K562 (cell line): Measurements from ENCODE around the gene PDHX. TPM values are rescaled to one million over a fixed set of nuclear protein-coding genes. Genes with fewer than 3 reads are reported as not detected.
A peak's percentile ranks its signal among the peaks of the same experiment; 100 is the strongest.

Source experiments
- ARNT ChIP-seq, 2 experiments: fragments of 450-650 bp; IDR thresholded peaks; 2 replicates each; pipeline ENCODE4 v1.6.1; 2016; ENCODE audit warnings: mild to moderate bottlenecking in 1 of 2
- C11orf30 ChIP-seq: fragments of 450-650 bp; IDR thresholded peaks from 2 replicates; pipeline ENCODE4 v1.6.1; 2016; ENCODE audit warnings: low read depth, mild to moderate bottlenecking
- CTBP1 ChIP-seq: fragments of 450-650 bp; IDR thresholded peaks from 2 replicates; pipeline ENCODE4 v1.6.1; 2016; ENCODE audit warnings: borderline replicate concordance
- GATA2 ChIP-seq: sonication (generic); formaldehyde crosslinking; IDR thresholded peaks from 2 replicates; pipeline ENCODE4 v1.4.0; 2020; ENCODE audit warnings: mild to moderate bottlenecking, missing genetic modification reagents
- HNRNPL ChIP-seq: fragments of 200-400 bp; formaldehyde crosslinking; IDR thresholded peaks from 2 replicates; pipeline ENCODE4 v1.6.1; 2017; ENCODE audit warnings: low read depth, mild to moderate bottlenecking, low read length
- IRF2 ChIP-seq: sonication (generic); formaldehyde crosslinking; IDR thresholded peaks from 2 replicates; pipeline ENCODE4 v1.8.1; 2022; ENCODE audit warnings: mild to moderate bottlenecking, missing genetic modification reagents
- PHB ChIP-seq: fragments of 250-450 bp; sonication (Bioruptor Pico); IDR thresholded peaks from 2 replicates; pipeline ENCODE4 v1.5.0; 2021
- PHB2 ChIP-seq: fragments of 450-650 bp; IDR thresholded peaks from 2 replicates; pipeline ENCODE4 v1.6.1; 2017; ENCODE audit warnings: low read depth
- RFX1 ChIP-seq: fragments of 450-650 bp; IDR thresholded peaks from 2 replicates; pipeline ENCODE4 v1.6.1; 2016; ENCODE audit warnings: mild to moderate bottlenecking, moderate library complexity
- RUNX1 ChIP-seq: sonication (generic); IDR thresholded peaks from 2 replicates; pipeline ENCODE4 v1.6.1; 2016; ENCODE audit warnings: antibody characterized with exemption, low read depth
- SIRT6 ChIP-seq: IDR thresholded peaks from one replicate; pipeline ENCODE4 v1.6.1; 2012; ENCODE audit warnings: low read depth, mild to moderate bottlenecking, control low read depth, inconsistent platforms, low read length, moderate library complexity
- SRF ChIP-seq, 2 experiments: fragments of 250-450, 450-650 bp in 1 of 2; sonication (Bioruptor Pico) in 1 of 2; sonication (generic) in 1 of 2; formaldehyde crosslinking; IDR thresholded peaks; 2 replicates each; pipeline versions ENCODE4 v1.5.0 to v1.5.1; 2020 to 2022; ENCODE audit warnings: mild to moderate bottlenecking in 1 of 2, missing genetic modification reagents in 1 of 2
- STAT5A ChIP-seq: IDR thresholded peaks from 2 replicates; pipeline ENCODE4 v1.6.1; 2012; ENCODE audit warnings: low read length, inconsistent platforms, borderline replicate concordance
- ZFP1 ChIP-seq: fragments of 450-650 bp; formaldehyde crosslinking; IDR thresholded peaks from 2 replicates; pipeline ENCODE4 v1.4.0; 2020; ENCODE audit warnings: mild to moderate bottlenecking, mixed read lengths
- ZNF431 ChIP-seq: sonication (generic); formaldehyde crosslinking; IDR thresholded peaks from 2 replicates; pipeline ENCODE4 v1.8.0; 2022; ENCODE audit warnings: mild to moderate bottlenecking, missing genetic modification reagents
- ZNF584 ChIP-seq: fragments of 200-800 bp; sonication (Bioruptor generic); IDR thresholded peaks from 2 replicates; pipeline ENCODE4 v1.6.1; 2016; ENCODE audit warnings: low read depth, mild to moderate bottlenecking, missing genetic modification characterization, missing compliant biosample characterization
- polyA plus RNA-seq, 8 experiments: library from polyadenylated mRNA; depleted of rRNA in 4 of 8; stranded (reverse) in 5 of 8; unstranded in 3 of 8; fragments of >200 nt; fragmentation: Nextera tagmentation in 2 of 8; fragmentation: Illumina TruSeq in 1 of 8; extraction: Ambion mirVana in 2 of 8; extraction: Trizol in 1 of 8; gene quantifications; 2 replicates each; pipeline versions ENCODE4 v1.2.1 to v1.2.3, GENCODE V29; 2011 to 2014; ENCODE audit warnings: inconsistent platforms in 1 of 8, missing spikeins in 1 of 8
- total RNA-seq, 7 experiments: library from RNA; depleted of rRNA in 6 of 7; stranded (reverse); fragments of >200 nt in 6 of 7; fragmentation: Illumina TruSeq in 2 of 7; extraction: Trizol in 2 of 7; gene quantifications; 2 replicates each; pipeline versions ENCODE4 v1.2.1 to v1.2.3, GENCODE V29; 2011 to 2021; ENCODE audit warnings: low replicate concordance in 1 of 7
- TF ChIP-seq, protein P1 (sequence below): sonication (generic); formaldehyde crosslinking; IDR thresholded peaks from 2 replicates; pipeline ENCODE4 v1.8.0; 2022; ENCODE audit warnings: missing genetic modification reagents, mild to moderate bottlenecking, borderline replicate concordance
- TF ChIP-seq, protein P2 (sequence below), 2 experiments: fragments of 450-650 bp in 1 of 2; sonication (generic) in 1 of 2; formaldehyde crosslinking in 1 of 2; IDR thresholded peaks in 1 of 2; conservative IDR thresholded peaks in 1 of 2; 2 replicates each; pipeline versions ENCODE4 v1.6.1 to v1.8.1; 2016 to 2023; ENCODE audit warnings: mild to moderate bottlenecking in 2 of 2, moderate library complexity in 2 of 2, inconsistent platforms in 1 of 2, missing genetic modification reagents in 1 of 2
- TF ChIP-seq, protein P3 (sequence below): sonication (generic); formaldehyde crosslinking; IDR thresholded peaks from 2 replicates; pipeline ENCODE4 v1.9.0; 2022; ENCODE audit warnings: mild to moderate bottlenecking, missing genetic modification reagents
- TF ChIP-seq, protein P4 (sequence below), 2 experiments: IDR thresholded peaks; 2 replicates each; pipeline ENCODE4 v1.6.1; 2012; ENCODE audit warnings: improper control_type of control experiment in 2 of 2, low read depth in 2 of 2, low read length in 2 of 2, borderline replicate concordance in 1 of 2

Gene PDHX
- total and polyA plus RNA-seq, 9 of the 15 experiments (the other 6 are each of a cell fraction or from before 2014, with no cell fraction given), result 20.8 to 43.5 (median 31.2) TPM

DNA sequence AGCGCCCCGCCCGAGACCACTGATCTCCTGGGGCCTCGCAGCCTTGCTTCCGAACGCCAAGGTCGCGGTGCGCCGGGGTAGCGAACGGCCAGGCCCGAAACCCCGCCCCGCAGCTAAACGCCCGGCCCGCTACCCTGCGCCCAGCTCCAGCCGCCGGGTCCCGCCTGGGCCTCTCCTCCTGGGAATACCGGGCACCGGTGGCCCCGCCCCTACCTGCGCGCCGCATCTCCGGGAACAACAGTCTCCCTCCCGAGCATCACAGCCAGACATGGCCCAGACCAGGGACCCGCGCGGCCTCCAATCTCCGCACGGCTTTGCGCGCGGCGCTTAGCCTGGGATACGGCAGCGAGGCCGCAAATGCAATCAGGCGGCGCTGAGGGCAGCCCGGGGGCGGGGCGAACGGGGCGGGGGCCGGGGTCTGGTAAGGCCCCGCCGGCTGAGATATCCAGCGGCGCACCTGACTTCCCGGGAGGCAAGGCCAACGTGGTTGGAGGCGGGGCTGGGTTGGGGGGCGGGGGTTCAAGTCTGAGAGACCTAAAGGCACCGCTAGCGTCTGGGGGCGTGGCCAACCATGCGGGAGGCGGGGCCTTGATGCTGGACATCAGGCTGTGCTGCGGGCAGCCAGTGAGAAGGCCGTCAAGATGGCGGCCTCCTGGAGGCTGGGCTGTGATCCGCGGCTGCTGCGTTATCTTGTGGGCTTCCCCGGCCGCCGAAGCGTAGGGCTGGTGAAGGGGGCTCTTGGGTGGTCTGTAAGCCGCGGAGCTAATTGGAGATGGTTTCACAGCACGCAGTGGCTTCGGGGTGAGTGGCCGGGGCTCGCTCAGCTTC, at the start of gene PDHX, which contains the start of gene APIP (continued):
- TF ChIP-seq, protein P1, sequence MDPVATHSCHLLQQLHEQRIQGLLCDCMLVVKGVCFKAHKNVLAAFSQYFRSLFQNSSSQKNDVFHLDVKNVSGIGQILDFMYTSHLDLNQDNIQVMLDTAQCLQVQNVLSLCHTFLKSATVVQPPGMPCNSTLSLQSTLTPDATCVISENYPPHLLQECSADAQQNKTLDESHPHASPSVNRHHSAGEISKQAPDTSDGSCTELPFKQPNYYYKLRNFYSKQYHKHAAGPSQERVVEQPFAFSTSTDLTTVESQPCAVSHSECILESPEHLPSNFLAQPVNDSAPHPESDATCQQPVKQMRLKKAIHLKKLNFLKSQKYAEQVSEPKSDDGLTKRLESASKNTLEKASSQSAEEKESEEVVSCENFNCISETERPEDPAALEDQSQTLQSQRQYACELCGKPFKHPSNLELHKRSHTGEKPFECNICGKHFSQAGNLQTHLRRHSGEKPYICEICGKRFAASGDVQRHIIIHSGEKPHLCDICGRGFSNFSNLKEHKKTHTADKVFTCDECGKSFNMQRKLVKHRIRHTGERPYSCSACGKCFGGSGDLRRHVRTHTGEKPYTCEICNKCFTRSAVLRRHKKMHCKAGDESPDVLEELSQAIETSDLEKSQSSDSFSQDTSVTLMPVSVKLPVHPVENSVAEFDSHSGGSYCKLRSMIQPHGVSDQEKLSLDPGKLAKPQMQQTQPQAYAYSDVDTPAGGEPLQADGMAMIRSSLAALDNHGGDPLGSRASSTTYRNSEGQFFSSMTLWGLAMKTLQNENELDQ (CRISPR knock-in tag), result no peak
- TF ChIP-seq, protein P2, sequence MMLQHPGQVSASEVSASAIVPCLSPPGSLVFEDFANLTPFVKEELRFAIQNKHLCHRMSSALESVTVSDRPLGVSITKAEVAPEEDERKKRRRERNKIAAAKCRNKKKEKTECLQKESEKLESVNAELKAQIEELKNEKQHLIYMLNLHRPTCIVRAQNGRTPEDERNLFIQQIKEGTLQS (IDR thresholded peaks at IDR 0.05), result no peak; the same call in 1 of the 2 replicates
- TF ChIP-seq, protein P2 (CRISPR knock-in tag; conservative IDR thresholded peaks at IDR 0.05), result no peak
- TF ChIP-seq CTBP1, result peak; percentile 78; the same call in 1 of the 2 replicates
- TF ChIP-seq HNRNPL, result 0 out of 2 replicates have a peak, but pooled peaks have one; percentile 35
- TF ChIP-seq RFX1, result no peak
- no peak for TF ChIP-seq SIRT6
- TF ChIP-seq PHB2, result no peak
- peak; percentile 53 for TF ChIP-seq C11orf30
- no peak for TF ChIP-seq ZFP1 (CRISPR knock-in tag)
- TF ChIP-seq IRF2 (CRISPR knock-in tag), result no peak
- peak; percentile 16 to 47; a peak in 2 of 4 replicates for TF ChIP-seq SRF (CRISPR knock-in tag; IDR thresholded peaks at IDR 0.05)
- TF ChIP-seq STAT5A, result no peak
- TF ChIP-seq RUNX1, result no peak
- TF ChIP-seq PHB (CRISPR knock-in tag), result no peak
- no peak for TF ChIP-seq ZNF584 (CRISPR knock-in tag)
- TF ChIP-seq GATA2 (CRISPR knock-in tag), result no peak
- TF ChIP-seq, protein P3, sequence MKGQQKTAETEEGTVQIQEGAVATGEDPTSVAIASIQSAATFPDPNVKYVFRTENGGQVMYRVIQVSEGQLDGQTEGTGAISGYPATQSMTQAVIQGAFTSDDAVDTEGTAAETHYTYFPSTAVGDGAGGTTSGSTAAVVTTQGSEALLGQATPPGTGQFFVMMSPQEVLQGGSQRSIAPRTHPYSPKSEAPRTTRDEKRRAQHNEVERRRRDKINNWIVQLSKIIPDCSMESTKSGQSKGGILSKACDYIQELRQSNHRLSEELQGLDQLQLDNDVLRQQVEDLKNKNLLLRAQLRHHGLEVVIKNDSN (CRISPR knock-in tag), result no peak
- no peak for TF ChIP-seq ARNT (IDR thresholded peaks at IDR 0.05)
- peak; percentile 73; the same call in 1 of the 2 replicates for TF ChIP-seq ZNF431
- TF ChIP-seq, protein P4, sequence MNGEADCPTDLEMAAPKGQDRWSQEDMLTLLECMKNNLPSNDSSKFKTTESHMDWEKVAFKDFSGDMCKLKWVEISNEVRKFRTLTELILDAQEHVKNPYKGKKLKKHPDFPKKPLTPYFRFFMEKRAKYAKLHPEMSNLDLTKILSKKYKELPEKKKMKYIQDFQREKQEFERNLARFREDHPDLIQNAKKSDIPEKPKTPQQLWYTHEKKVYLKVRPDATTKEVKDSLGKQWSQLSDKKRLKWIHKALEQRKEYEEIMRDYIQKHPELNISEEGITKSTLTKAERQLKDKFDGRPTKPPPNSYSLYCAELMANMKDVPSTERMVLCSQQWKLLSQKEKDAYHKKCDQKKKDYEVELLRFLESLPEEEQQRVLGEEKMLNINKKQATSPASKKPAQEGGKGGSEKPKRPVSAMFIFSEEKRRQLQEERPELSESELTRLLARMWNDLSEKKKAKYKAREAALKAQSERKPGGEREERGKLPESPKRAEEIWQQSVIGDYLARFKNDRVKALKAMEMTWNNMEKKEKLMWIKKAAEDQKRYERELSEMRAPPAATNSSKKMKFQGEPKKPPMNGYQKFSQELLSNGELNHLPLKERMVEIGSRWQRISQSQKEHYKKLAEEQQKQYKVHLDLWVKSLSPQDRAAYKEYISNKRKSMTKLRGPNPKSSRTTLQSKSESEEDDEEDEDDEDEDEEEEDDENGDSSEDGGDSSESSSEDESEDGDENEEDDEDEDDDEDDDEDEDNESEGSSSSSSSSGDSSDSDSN (IDR thresholded peaks at IDR 0.05; ENCODE audit: borderline replicate concordance in 1 of 2, low read depth in 2 of 2, low read length in 2 of 2), result peak; percentile 62 to 65; a peak in 2 of 4 replicates
